Thyroid gland (tissue), 4 donors: ENCODE results near the gene ANO6. TPM values are rescaled to one million over a fixed set of nuclear protein-coding genes. Genes with fewer than 3 reads are reported as not detected.

ENCODE experiments used
- DNase-seq, 2 donors: peaks; one replicate each; pipeline ENCODE4 v3.0.0-alpha.2; 2019
- H3K27ac ChIP-seq, 3 donors: fragments of 200-600 bp; sonication (generic); 1 replicate in 2 of 3; 2 replicates in 1 of 3; pipeline ENCODE4 v1.5.1; 2016 to 2019; ENCODE audit warnings: mild to moderate bottlenecking in 1 of 3, moderate library complexity in 1 of 3
- H3K27me3 ChIP-seq: fragments of 200-600 bp; sonication (generic); one replicate; pipeline ENCODE4 v1.5.1; 2019
- H3K36me3 ChIP-seq, 2 donors: fragments of 200-600 bp; sonication (generic); one replicate each; pipeline ENCODE4 v1.5.1; 2016 to 2019
- H3K4me1 ChIP-seq, 2 donors: fragments of 200-600 bp; sonication (generic); one replicate each; pipeline ENCODE4 v1.5.1; 2017 to 2019
- H3K4me3 ChIP-seq, 3 donors: fragments of 200-600 bp; sonication (generic); replicated peaks in 1 of 3; 1 replicate in 2 of 3; 2 replicates in 1 of 3; pipeline ENCODE4 v1.5.1; 2016; ENCODE audit warnings: mild to moderate bottlenecking in 1 of 3
- H3K9me3 ChIP-seq: fragments of 200-600 bp; sonication (generic); one replicate; pipeline ENCODE4 v1.5.1; 2017
- CTCF ChIP-seq, 6 experiments: fragments of 200-600 bp in 3 of 6; fragments of 450-650 bp in 3 of 6; sonication (generic) in 3 of 6; IDR thresholded peaks; one replicate each; pipeline ENCODE4 v1.5.1; 2016 to 2019; ENCODE audit warnings: antibody characterized with exemption in 6 of 6, mild to moderate bottlenecking in 2 of 6, inconsistent platforms in 1 of 6, moderate library complexity in 1 of 6
- POLR2A ChIP-seq, 2 donors: fragments of 450-650 bp; IDR thresholded peaks; one replicate each; pipeline ENCODE4 v1.6.1; 2017; ENCODE audit warnings: antibody characterized with exemption in 2 of 2, mild to moderate bottlenecking in 2 of 2, moderate library complexity in 1 of 2
- WGBS, 2 donors: methylation state at CpG; one replicate each; pipeline ENCODE4 v1.1.5; 2017; 5-methylcytosine and 5-hydroxymethylcytosine counted together
- intact Hi-C: fragments of 100-400 bp; cut with DNase I; formaldehyde crosslinking; loops from one replicate; pipeline ENCODE4 v1.15.1; 2023
- total RNA-seq, 4 donors: library from RNA; depleted of rRNA; stranded (reverse); fragments of >200 nt; gene quantifications; one replicate each; pipeline ENCODE4 v1.2.3, GENCODE V29; 2016

ANO6 gene
- total RNA-seq, 4 donors from 2014 or later: 37.3 to 61.1 (median 48.1) TPM

GRCh38 chr12:45254254-45254653 is 38.4 kb downstream of the ANO6 start:
- H3K27me3 ChIP-seq: no peaks in the 10 kb centered on the region
- DNase-seq: no peak
- H3K4me1 ChIP-seq: no peaks in the 10 kb centered on the region
- 85 to 89% methylated on average over 1 of the region's 1 CpG for WGBS, 2 donors
- H3K36me3 ChIP-seq: no peaks in the 10 kb centered on the region
- intact Hi-C loops: no loop called here
- no peaks in the 10 kb centered on the region for H3K9me3 ChIP-seq
- no peak for TF ChIP-seq POLR2A (IDR thresholded peaks at IDR 0.05)
- no peak for TF ChIP-seq CTCF (IDR thresholded peaks at IDR 0.05)
- H3K4me3 ChIP-seq: no peak overlapping the region
- no peak overlapping the region for H3K27ac ChIP-seq

GRCh38 chr12:45256721-45257120 is 40.8 kb downstream of the ANO6 start:
- Histone ChIP-seq H3K9me3 (no peaks in the 10 kb centered on the region), H3K36me3 (no peaks in the 10 kb centered on the region), H3K4me1 (no peaks in the 10 kb centered on the region), H3K4me3 (no peak overlapping the region), H3K27me3 (no peaks in the 10 kb centered on the region), H3K27ac (no peak overlapping the region)
- no peak for DNase-seq
- TF ChIP-seq CTCF (IDR thresholded peaks at IDR 0.05) (no peak), POLR2A (IDR thresholded peaks at IDR 0.05) (no peak)
- intact Hi-C loops: no loop called here

GRCh38 chr12:45257185-45257930 is 41.5 kb downstream of the ANO6 start:
- no peaks in the 10 kb centered on the region for H3K27me3 ChIP-seq
- no peak for DNase-seq
- TF ChIP-seq POLR2A (IDR thresholded peaks at IDR 0.05) (no peak), CTCF (IDR thresholded peaks at IDR 0.05) (no peak)
- H3K27ac ChIP-seq: no peak overlapping the region
- H3K4me1 ChIP-seq: no peaks in the 10 kb centered on the region
- intact Hi-C loops: no loop called here
- no peaks in the 10 kb centered on the region for H3K36me3 ChIP-seq
- no peaks in the 10 kb centered on the region for H3K9me3 ChIP-seq
- WGBS, 2 donors: 78 to 82% methylated on average over 6 of the region's 6 CpGs
- H3K4me3 ChIP-seq: no peak overlapping the region

GRCh38 chr12:45259675-45260074 is 43.8 kb downstream of the ANO6 start:
- WGBS, 2 donors: 85 to 86% methylated on average over 3 of the region's 3 CpGs
- no peak overlapping the region for H3K27ac ChIP-seq
- H3K27me3 ChIP-seq: no peaks in the 10 kb centered on the region
- H3K4me3 ChIP-seq: no peak overlapping the region
- no peak for DNase-seq
- H3K4me1 ChIP-seq: no peaks in the 10 kb centered on the region
- TF ChIP-seq CTCF (IDR thresholded peaks at IDR 0.05) (no peak), POLR2A (IDR thresholded peaks at IDR 0.05) (no peak)
- no peaks in the 10 kb centered on the region for H3K36me3 ChIP-seq
- intact Hi-C loops: no loop called here
- H3K9me3 ChIP-seq: no peaks in the 10 kb centered on the region

GRCh38 chr12:45260104-45260815 is 44.4 kb downstream of the ANO6 start:
- DNase-seq: no peak
- WGBS, 2 donors: 71 to 76% methylated on average over 5 of the region's 5 CpGs
- TF ChIP-seq CTCF (IDR thresholded peaks at IDR 0.05): no peak
- TF ChIP-seq POLR2A (IDR thresholded peaks at IDR 0.05): no peak
- H3K4me3 ChIP-seq: no peak overlapping the region
- H3K27me3 ChIP-seq: no peaks in the 10 kb centered on the region
- intact Hi-C loops: no loop called here
- H3K27ac ChIP-seq: no peak overlapping the region
- no peaks in the 10 kb centered on the region for H3K36me3 ChIP-seq
- H3K9me3 ChIP-seq: no peaks in the 10 kb centered on the region
- no peaks in the 10 kb centered on the region for H3K4me1 ChIP-seq
